Suppressor macrophage treated with lipopolysaccharide for 1 hour (primary cell): ENCODE results near the gene SLC7A1.

Source experiments
- DNase-seq, 3 donors: peaks; one replicate each; pipeline ENCODE4 v3.0.0-alpha.2; 2020 to 2022

Gene SLC7A1

DNA sequence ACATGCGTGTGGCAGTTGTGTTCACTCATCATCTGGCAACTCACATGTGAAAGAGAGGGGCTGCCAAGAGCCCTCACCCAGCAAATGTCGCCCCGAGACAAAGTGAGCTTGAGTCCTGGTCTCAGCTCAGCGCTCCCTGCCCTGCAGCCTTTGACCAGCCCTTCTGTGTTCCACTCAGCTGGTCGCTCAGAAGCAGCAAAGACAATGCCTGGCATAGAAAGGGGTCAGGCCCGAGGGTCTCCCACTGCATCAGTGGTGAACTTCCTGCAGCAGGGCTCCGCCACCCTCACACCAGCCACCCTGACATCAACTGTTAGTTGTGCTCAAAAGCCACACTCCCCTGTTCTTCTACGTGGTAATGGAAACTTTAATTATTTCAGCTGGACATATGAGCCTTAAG is 68.0 kb downstream of the SLC7A1 start:
- no peak for DNase-seq

DNA sequence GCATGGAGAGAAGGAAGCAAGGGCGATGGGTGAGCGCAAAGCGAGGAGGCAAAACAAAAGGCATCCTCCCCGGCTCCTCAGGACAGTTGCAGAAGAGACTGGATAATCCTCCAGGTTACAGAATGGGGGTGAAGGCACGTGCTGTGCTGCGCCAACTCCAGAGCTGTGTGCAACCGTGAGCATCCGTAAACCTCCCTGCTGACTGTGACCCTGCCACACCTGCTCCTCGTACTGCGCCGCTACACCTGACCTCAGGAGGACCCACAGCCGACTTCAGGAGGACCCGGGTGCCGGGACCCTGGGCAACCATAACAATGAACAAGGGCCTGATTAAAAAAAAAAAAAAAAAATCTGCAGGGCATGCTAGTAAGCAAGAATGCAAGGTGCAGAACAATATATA is 68.7 kb downstream of the SLC7A1 start:
- DNase-seq, result no peak

- DNase-seq, result no peak
These were observed 69.7 kb downstream of the SLC7A1 start for GRCh38 chr13:29525757-29526156.

GRCh38 chr13:29524641-29525040 is 70.8 kb downstream of the SLC7A1 start:
- DNase-seq, result no peak

- DNase-seq, result no peak
These were observed 71.3 kb downstream of the SLC7A1 start for GRCh38 chr13:29524176-29524575.

DNA sequence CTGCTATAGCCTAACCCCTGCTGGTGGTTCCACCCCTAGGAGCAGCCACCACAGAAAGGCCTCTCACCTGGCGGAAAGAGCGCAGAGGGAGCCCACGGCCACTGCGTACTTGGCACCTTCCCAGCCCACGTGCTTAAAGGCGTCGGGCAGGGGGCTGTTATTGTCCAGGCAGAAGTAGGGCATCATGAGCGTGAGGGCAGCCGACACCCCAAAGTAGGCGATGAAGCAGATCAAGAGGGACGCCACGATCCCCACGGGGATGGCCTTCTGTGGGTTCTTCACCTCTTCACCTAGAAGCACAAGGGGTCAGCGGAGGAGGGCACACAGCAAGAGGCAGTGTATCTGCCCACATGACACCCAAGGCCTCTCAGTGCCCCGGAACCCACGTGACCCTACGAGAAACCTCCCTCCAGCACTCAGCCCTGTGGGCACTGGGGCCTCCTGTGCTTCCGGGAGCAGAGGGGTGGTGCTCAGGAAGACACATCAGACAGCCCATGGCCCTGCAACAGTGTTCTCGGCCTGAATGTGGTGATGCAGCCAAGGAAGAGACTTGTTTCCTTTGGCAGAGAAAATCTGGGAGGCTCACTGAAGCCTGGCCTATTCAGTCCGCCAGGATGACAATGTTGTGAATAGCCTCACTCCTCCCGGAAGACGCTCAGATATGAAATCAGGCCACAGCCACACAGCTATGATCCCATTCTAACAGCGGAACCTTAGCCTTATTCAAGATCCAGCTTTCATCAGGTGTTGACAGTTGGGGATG is 72.1 kb downstream of the SLC7A1 start:
- DNase-seq, result no peak

GRCh38 chr13:29522044-29522685 is 73.3 kb downstream of the SLC7A1 start:
- DNase-seq, result no peak

- no peak for DNase-seq
These were observed 74.2 kb downstream of the SLC7A1 start for GRCh38 chr13:29521336-29521735.

DNA sequence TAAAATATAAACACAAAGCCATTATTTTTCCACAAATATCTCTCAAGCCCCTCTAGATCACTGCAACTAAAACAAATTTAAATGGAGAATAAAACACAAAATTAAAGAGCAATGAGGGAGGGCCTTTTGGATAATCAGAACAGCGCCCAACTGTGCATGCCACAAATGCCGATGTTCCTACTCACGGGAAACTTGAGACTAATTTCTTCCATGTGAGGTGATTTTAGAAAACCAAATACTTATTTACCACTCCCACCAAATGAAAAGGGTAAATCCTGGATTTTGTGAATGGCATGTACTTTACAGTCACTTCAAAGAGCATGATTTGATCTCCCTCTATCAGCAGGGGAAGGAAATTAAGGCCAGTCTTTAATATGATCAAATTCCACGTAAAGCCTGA is 74.8 kb downstream of the SLC7A1 start:
- no peak for DNase-seq

GRCh38 chr13:29519921-29520320 is 75.6 kb downstream of the SLC7A1 start:
- DNase-seq, result no peak

- no peak for DNase-seq
These were observed 78.6 kb downstream of the SLC7A1 start for GRCh38 chr13:29516880-29517279.

DNA sequence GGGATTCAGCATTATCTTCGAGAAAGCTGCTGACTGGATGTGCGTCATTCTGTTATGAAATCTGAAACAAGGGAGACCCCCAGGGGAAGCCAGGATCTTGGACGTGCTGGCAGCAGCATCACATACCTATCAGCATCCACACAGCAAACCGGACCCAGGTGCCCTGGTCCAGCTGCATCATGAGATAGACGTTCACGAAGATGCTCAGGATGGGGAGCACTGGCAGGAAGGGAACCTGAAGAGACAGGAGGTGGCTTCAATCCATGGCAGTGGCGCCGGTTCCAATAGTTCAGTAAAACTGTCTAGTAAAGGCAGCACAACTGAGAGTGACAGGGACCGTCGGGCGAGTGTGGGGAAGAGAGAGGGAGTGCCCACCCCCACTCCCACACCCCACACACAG is 79.5 kb downstream of the SLC7A1 start:
- DNase-seq, result no peak

- no peak for DNase-seq
These were observed 80.1 kb downstream of the SLC7A1 start for GRCh38 chr13:29515372-29515771.

DNA sequence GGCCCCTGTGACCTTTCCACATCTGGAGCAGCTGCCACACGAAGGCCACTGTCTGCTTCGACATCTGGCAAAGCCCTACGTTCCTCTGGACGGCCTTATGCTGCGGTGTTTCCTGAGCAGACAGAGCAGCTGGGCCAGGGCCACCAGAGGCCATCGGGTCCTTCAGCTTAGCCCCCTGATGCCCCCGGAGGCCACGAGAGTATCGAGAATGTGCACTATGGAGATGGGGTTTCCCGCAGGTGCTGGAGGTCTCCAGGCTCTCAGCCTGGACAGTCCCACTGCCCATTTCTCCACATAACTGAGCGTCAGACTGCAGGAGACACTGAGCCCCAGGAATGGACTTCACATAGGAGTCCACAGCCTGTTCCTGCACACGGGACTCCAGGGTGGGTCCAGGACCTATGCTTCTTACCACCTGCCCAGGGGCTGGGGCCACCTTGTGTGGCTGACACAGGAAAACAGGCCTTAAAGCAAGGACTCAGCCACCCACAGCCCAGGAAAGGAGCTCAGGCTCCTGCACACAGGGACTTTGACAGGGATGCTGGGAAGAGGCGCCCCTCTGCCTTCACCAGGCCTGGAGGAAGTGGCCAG is 80.7 kb downstream of the SLC7A1 start:
- DNase-seq, result no peak

DNA sequence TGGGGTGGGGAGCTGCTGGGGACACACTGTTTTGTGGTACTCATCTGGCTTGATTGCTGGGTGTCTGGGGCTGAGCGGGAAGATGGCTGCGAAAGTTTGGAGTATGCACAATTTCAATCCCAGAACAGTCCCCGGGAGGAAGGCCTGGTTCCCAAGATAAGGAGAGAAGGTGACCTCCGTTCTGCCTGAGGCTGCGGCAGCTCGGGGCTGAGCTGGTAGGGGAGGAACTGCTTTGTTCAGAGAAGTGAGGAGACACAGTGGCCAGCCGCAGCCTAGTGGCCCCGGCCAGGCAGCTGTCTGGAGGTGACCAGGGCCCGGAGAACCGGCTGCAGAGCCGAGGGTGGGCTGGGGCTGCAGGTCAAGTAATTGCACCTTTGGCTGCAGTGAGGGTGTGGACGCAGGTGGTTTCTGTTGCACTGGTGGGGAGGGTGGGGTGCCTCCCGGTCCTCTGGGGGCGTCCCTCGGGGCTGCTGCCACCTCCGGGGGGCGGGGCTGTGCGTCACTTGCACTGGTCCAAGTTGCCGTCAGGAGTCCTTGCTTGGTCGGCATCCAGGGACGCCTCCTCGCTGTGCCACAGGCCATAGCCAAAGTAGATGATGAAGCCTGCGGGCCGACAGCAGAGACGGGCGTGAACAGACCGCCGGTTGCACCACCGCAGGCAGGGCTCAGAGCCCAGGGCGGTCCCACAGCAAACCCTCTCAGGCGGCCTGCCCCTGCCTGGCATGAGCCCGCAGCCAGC is 81.3 kb downstream of the SLC7A1 start:
- no peak for DNase-seq

DNA sequence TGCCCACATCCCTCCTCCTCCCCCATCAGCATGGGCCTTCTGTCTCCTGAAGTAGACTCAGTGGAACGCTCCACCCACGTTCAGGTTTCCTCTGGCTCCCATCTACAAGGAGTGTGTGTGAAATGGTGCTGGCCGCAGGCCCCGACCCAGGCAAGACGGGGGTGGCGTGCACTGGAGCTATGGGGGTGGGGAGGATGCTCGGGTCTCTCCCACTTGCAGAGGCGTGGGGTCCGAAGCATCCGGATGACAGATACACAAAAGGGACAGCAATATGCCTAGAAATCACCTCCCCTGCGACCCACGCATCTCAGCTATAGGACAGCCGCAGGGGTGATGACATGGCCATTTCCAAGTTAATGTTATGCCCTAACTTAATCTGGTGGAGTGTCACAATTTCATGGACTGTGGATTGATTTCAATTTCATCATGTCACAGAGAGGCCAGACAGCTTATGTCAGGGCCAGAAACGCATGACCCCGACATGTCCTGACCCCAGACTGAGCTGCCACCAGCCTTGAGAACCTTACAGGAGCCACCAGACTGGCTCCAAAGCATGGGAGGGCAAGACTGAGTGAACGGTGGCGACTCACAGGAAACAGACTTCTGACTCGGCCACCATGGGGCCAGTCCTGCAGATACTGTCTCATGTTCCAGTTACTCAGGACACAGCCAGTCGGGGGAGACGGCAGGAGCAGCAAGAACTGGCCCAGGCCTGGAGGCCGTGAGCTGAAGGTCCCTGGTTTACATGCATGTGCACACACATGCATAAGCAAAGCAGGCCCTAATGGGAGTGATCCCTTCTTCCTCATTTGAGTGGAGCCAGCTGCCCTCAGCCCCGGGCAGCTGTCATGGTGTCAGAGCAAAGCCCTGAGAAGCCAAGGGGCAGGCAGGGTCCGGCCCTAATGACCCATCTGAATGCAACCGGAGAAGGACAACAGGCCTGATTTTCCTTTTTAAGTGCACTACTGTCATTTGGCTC is 82.2 kb downstream of the SLC7A1 start:
- peak; percentile 21 to 52 (median 31) for DNase-seq

DNA sequence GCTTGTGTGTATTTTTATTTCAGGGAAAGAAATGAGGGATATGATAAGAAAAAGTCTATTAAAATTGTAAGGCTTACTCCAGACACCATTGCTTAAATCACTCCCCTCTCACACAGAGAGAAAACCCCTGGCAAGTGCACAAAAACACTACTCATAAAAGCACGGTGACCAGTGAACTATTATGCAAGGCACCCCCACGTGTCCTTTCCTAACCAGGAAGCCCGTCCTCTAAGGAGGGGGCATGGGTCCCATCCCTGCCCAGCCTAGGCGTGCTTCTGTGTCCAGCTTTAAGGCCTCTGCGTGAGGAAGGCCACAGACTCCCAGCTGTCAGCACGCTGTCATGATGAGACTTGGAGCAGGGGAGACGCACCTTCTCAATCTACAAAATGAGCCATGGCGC is 83.5 kb downstream of the SLC7A1 start:
- no peak for DNase-seq

DNA sequence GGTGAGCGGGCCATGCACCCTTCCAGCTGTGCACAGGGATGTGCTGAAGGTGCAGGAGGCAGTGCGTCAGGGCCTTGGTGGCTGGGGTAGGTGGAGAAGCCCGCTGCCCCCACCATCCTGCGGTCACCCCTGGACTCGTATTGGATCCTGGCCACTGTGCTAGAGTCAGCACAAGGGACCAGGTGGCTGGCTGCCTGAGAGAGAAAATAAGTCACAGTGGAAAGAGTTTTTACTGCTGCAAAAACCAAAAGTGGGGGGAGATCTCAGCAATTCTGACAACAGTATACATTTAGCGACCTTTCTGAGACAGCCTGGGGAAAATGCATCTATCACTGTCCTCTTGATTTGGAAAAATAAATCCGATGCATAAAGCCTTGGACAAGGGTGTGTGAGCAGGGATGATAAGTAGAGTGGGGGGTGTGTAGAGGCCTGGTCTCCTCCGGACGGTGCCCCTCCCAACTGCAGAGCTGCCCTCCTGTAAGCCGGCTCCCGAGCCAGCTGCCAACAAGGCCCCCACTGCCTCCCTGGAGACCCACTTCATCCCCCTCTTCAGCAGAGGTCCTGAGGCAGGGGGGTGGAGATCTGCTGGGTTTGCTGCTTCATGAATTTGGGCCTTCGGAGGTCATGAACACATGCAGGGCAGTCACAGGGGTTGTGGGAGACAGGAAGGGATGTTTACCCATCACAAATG is 84.2 kb downstream of the SLC7A1 start:
- no peak for DNase-seq

GRCh38 chr13:29510651-29511084 is 84.8 kb downstream of the SLC7A1 start:
- DNase-seq, result no peak

- peak in 2 of 3 donors; percentile 31 to 32 for DNase-seq
These were observed 85.4 kb downstream of the SLC7A1 start for GRCh38 chr13:29509999-29510589.

- no peak for DNase-seq
These were observed 86.6 kb downstream of the SLC7A1 start for GRCh38 chr13:29508876-29509252.
